Neutrophil (primary cell): Measurements from ENCODE around the gene CPN2.

Experiments
- H3K27ac ChIP-seq: fragments of 200-600 bp; sonication (generic); 2 replicates; pipeline ENCODE4 v1.5.1; 2016; ENCODE audit warnings: mild to moderate bottlenecking, moderate library complexity
- H3K27me3 ChIP-seq: fragments of 200-600 bp; sonication (generic); 2 replicates; pipeline ENCODE4 v1.6.0; 2016; ENCODE audit warnings: mild to moderate bottlenecking
- H3K36me3 ChIP-seq: fragments of 200-600 bp; sonication (generic); 2 replicates; pipeline ENCODE4 v1.5.1; 2017
- H3K4me1 ChIP-seq, 2 experiments: fragments of 200-600 bp in 1 of 2; sonication (generic) in 1 of 2; 1 replicate in 1 of 2; 2 replicates in 1 of 2; pipeline versions ENCODE4 v1.5.1 to v1.6.1; 2013 to 2016; ENCODE audit warnings: low read depth in 1 of 2, low read length in 1 of 2, mild to moderate bottlenecking in 1 of 2, moderate library complexity in 1 of 2; ENCODE audit not compliant: control insufficient read depth in 1 of 2, insufficient read depth in 1 of 2
- H3K4me3 ChIP-seq, 2 experiments: fragments of 200-600 bp in 1 of 2; sonication (generic) in 1 of 2; 1 replicate in 1 of 2; 2 replicates in 1 of 2; pipeline ENCODE4 v1.5.1; 2013 to 2016; ENCODE audit warnings: low read depth in 1 of 2, low read length in 1 of 2, mild to moderate bottlenecking in 1 of 2, moderate library complexity in 1 of 2
- H3K9me3 ChIP-seq: fragments of 200-600 bp; sonication (generic); 2 replicates; pipeline ENCODE4 v1.5.1; 2016
- TF ChIP-seq, protein P1 (sequence below): fragments of 200-600 bp; sonication (generic); IDR thresholded peaks from 2 replicates; pipeline ENCODE4 v1.5.1; 2016; ENCODE audit warnings: antibody characterized with exemption

The CPN2 gene

GRCh38 chr3:194389269-194389668, 38.1 kb upstream of the CPN2 start:
- H3K4me3 ChIP-seq, result no peak overlapping the region
- H3K36me3 ChIP-seq, result no peaks in the 10 kb centered on the region
- H3K9me3 ChIP-seq, result no peaks in the 10 kb centered on the region
- no peaks in the 10 kb centered on the region for H3K4me1 ChIP-seq
- no peak overlapping the region for H3K27ac ChIP-seq
- TF ChIP-seq, protein P1, sequence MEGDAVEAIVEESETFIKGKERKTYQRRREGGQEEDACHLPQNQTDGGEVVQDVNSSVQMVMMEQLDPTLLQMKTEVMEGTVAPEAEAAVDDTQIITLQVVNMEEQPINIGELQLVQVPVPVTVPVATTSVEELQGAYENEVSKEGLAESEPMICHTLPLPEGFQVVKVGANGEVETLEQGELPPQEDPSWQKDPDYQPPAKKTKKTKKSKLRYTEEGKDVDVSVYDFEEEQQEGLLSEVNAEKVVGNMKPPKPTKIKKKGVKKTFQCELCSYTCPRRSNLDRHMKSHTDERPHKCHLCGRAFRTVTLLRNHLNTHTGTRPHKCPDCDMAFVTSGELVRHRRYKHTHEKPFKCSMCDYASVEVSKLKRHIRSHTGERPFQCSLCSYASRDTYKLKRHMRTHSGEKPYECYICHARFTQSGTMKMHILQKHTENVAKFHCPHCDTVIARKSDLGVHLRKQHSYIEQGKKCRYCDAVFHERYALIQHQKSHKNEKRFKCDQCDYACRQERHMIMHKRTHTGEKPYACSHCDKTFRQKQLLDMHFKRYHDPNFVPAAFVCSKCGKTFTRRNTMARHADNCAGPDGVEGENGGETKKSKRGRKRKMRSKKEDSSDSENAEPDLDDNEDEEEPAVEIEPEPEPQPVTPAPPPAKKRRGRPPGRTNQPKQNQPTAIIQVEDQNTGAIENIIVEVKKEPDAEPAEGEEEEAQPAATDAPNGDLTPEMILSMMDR, result no peak
- peaks cover 74% of the 10 kb centered on the region for H3K27me3 ChIP-seq

- H3K27me3 ChIP-seq, result peaks cover 67% of the 10 kb centered on the region
- no peaks in the 10 kb centered on the region for H3K9me3 ChIP-seq
- no peaks in the 10 kb centered on the region for H3K36me3 ChIP-seq
- TF ChIP-seq, protein P1, result no peak
- no peaks in the 10 kb centered on the region for H3K4me1 ChIP-seq
- no peak overlapping the region for H3K4me3 ChIP-seq
- H3K27ac ChIP-seq, result no peak overlapping the region
Measured at GRCh38 chr3:194387926-194388418, 36.8 kb upstream of the CPN2 start.

- peaks cover 60% of the 10 kb centered on the region for H3K27me3 ChIP-seq
- TF ChIP-seq, protein P1, result no peak
- H3K27ac ChIP-seq, result no peak overlapping the region
- H3K9me3 ChIP-seq, result no peaks in the 10 kb centered on the region
- H3K4me1 ChIP-seq, result no peaks in the 10 kb centered on the region
- no peak overlapping the region for H3K4me3 ChIP-seq
- H3K36me3 ChIP-seq, result no peaks in the 10 kb centered on the region
Measured at GRCh38 chr3:194387276-194387675, 36.1 kb upstream of the CPN2 start.

- Histone ChIP-seq H3K27ac (no peak overlapping the region), H3K27me3 (peaks cover 54% of the 10 kb centered on the region), H3K4me3 (no peak overlapping the region), H3K9me3 (no peaks in the 10 kb centered on the region), H3K4me1 (no peaks in the 10 kb centered on the region), H3K36me3 (no peaks in the 10 kb centered on the region)
- TF ChIP-seq, protein P1, result no peak
Measured at GRCh38 chr3:194386648-194387047, 35.5 kb upstream of the CPN2 start.

GRCh38 chr3:194386066-194386465, 34.9 kb upstream of the CPN2 start:
- no peak overlapping the region for H3K4me3 ChIP-seq
- H3K9me3 ChIP-seq, result no peaks in the 10 kb centered on the region
- H3K4me1 ChIP-seq, result no peaks in the 10 kb centered on the region
- peaks cover 48% of the 10 kb centered on the region for H3K27me3 ChIP-seq
- no peak overlapping the region for H3K27ac ChIP-seq
- TF ChIP-seq, protein P1, result no peak
- H3K36me3 ChIP-seq, result no peaks in the 10 kb centered on the region

DNA sequence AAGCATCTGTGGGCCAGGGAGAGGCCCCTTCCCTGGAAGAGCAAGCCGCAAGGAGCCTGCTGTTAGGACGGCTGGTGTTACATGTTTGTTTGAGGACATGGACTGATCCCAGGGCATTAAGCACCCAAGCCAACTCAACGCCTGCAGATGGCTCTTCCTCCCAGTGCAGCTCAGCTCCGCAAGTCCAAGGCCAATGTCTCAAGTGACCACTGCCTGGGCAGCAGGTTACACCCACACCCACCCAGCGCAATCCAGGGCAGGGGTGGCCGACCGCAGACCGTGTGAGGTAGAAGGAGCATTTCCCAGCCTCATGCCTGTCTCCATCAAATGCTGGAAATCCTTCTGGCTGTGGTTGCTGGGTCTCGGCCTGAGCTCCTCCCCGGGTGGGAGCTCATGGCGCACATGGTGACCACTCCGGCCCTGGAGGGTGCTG, 33.5 kb upstream of the CPN2 start:
- H3K27ac ChIP-seq, result no peak overlapping the region
- peaks cover 49% of the 10 kb centered on the region for H3K27me3 ChIP-seq
- TF ChIP-seq, protein P1, result no peak
- no peaks in the 10 kb centered on the region for H3K9me3 ChIP-seq
- no peaks in the 10 kb centered on the region for H3K36me3 ChIP-seq
- no peak overlapping the region for H3K4me3 ChIP-seq
- H3K4me1 ChIP-seq, result no peaks in the 10 kb centered on the region
